RWPE2 (cell line): ENCODE measurements around the gene FRMPD2.
"Not testable (repeated sequence)": the region's sequence is repeated elsewhere in the genome, so short reads cannot be mapped to it uniquely, and the experiment has no call there.

Source experiments
- ATAC-seq: fragments of 200-7000 bp; cut with Tn5 transposase; 3 replicates; pipeline ENCODE4 v1.9.1; 2021; ENCODE audit warnings: low read depth
- DNase-seq: peaks from one replicate; pipeline ENCODE4 v3.0.0-alpha.2; 2020; ENCODE audit warnings: low spot score
- H3K27ac ChIP-seq: fragments of 450-650 bp; 2 replicates; pipeline ENCODE4 v1.5.1; 2017; ENCODE audit warnings: mild to moderate bottlenecking; ENCODE audit not compliant: poor library complexity, severe bottlenecking
- H3K27me3 ChIP-seq: fragments of 250-450 bp; sonication (Bioruptor Pico); 2 replicates; pipeline ENCODE4 v1.5.1; 2021; ENCODE audit warnings: mild to moderate bottlenecking, moderate library complexity; ENCODE audit not compliant: insufficient read depth, poor library complexity, severe bottlenecking
- H3K36me3 ChIP-seq: fragments of 250-450 bp; sonication (Bioruptor Pico); 2 replicates; pipeline ENCODE4 v1.5.1; 2020; ENCODE audit warnings: low read depth, mild to moderate bottlenecking, moderate library complexity
- H3K4me1 ChIP-seq: fragments of 250-450 bp; sonication (Bioruptor Pico); 2 replicates; pipeline ENCODE4 v1.5.1; 2021; ENCODE audit warnings: mild to moderate bottlenecking, moderate library complexity; ENCODE audit not compliant: insufficient read depth, poor library complexity, severe bottlenecking
- H3K4me3 ChIP-seq: fragments of 250-450 bp; sonication (Bioruptor Pico); 2 replicates; pipeline ENCODE4 v1.5.1; 2021; ENCODE audit warnings: mild to moderate bottlenecking, moderate library complexity; ENCODE audit not compliant: severe bottlenecking
- H3K9me3 ChIP-seq: fragments of 250-450 bp; sonication (Bioruptor Pico); 2 replicates; pipeline ENCODE4 v1.5.1; 2021; ENCODE audit warnings: mild to moderate bottlenecking, moderate library complexity; ENCODE audit not compliant: severe bottlenecking

FRMPD2 gene

GRCh38 chr10:48140949-48141348 is 133.5 kb downstream of the FRMPD2 start:
- not testable (repeated sequence) for DNase-seq, H3K4me1 ChIP-seq, H3K9me3 ChIP-seq, H3K27me3 ChIP-seq, ATAC-seq, H3K36me3 ChIP-seq, H3K27ac ChIP-seq, H3K4me3 ChIP-seq

- peak; percentile 50 for ATAC-seq
Measured at GRCh38 chr10:48139953-48140850, 134.3 kb downstream of the FRMPD2 start.

GRCh38 chr10:48128954-48129353 is 145.5 kb downstream of the FRMPD2 start:
- ATAC-seq, result peak; percentile 73
- H3K27ac ChIP-seq, H3K36me3 ChIP-seq, H3K4me3 ChIP-seq, DNase-seq, H3K9me3 ChIP-seq, H3K4me1 ChIP-seq, H3K27me3 ChIP-seq: not testable (repeated sequence)

More at GRCh38 chr10:48139953-48140850, 134.3 kb downstream of the FRMPD2 start:
- not testable (repeated sequence) for H3K9me3 ChIP-seq, H3K36me3 ChIP-seq, H3K4me3 ChIP-seq, H3K27me3 ChIP-seq, DNase-seq, H3K27ac ChIP-seq, H3K4me1 ChIP-seq

- not testable (repeated sequence) for H3K4me3 ChIP-seq, H3K27me3 ChIP-seq, DNase-seq, H3K9me3 ChIP-seq, H3K36me3 ChIP-seq, H3K4me1 ChIP-seq, ATAC-seq, H3K27ac ChIP-seq
Measured at GRCh38 chr10:48126251-48126650, 148.2 kb downstream of the FRMPD2 start.

- DNase-seq, H3K4me1 ChIP-seq: not testable (repeated sequence)
- ATAC-seq, result peak; percentile 66; the same call in 2 of the 3 replicates
Measured at GRCh38 chr10:48125631-48126030, 148.9 kb downstream of the FRMPD2 start.

GRCh38 chr10:48122618-48123017 is 151.9 kb downstream of the FRMPD2 start:
- H3K36me3 ChIP-seq, H3K27me3 ChIP-seq, H3K4me3 ChIP-seq, ATAC-seq, H3K27ac ChIP-seq, H3K9me3 ChIP-seq, H3K4me1 ChIP-seq, DNase-seq: not testable (repeated sequence)

More at GRCh38 chr10:48125631-48126030, 148.9 kb downstream of the FRMPD2 start:
- not testable (repeated sequence) for H3K4me3 ChIP-seq, H3K27ac ChIP-seq, H3K27me3 ChIP-seq, H3K9me3 ChIP-seq, H3K36me3 ChIP-seq

- DNase-seq, H3K27me3 ChIP-seq: not testable (repeated sequence)
Measured at GRCh38 chr10:48110277-48110676, 164.2 kb downstream of the FRMPD2 start.

More at GRCh38 chr10:48110277-48110676, 164.2 kb downstream of the FRMPD2 start:
- H3K9me3 ChIP-seq, H3K36me3 ChIP-seq, H3K4me3 ChIP-seq, H3K27ac ChIP-seq, ATAC-seq, H3K4me1 ChIP-seq: not testable (repeated sequence)
